GM10847 (cell line): ENCODE measurements around the gene STH.

Experiments used
- POLR2A ChIP-seq: IDR thresholded peaks from 2 replicates; pipeline ENCODE4 v1.6.1; 2011; ENCODE audit not compliant: insufficient read length; ENCODE audit errors: extremely low read depth

Gene STH

GRCh38 chr17:45993962-45994627, 5.0 kb upstream of the STH start:
- no peak for TF ChIP-seq POLR2A

- TF ChIP-seq POLR2A, result no peak
Observed at GRCh38 chr17:45994987-45995386, 4.1 kb upstream of the STH start.

DNA sequence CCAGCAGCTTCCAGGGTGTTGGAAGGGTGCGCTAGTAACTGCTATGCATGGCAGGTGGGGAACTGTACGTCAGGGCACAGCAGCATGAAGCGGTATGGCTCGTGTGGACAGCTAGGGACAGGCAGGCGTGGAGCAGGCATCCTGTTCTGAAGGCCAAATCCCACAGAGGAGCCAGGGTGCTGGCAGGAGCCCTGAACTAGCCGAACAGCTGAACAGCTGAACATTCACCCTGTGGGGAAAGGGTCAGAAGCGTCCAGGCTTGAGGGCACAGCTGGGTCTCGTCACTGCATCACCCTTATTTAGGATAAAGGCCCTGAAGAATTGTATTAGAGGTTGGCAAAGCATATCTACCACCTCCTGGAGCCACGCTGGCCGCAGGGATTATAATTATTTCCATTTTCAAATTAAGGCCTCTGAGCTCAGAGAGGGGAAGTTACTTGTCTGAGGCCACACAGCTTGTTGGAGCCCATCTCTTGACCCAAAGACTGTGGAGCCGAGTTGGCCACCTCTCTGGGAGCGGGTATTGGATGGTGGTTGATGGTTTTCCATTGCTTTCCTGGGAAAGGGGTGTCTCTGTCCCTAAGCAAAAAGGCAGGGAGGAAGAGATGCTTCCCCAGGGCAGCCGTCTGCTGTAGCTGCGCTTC, 3.3 kb upstream of the STH start:
- TF ChIP-seq POLR2A, result no peak

DNA sequence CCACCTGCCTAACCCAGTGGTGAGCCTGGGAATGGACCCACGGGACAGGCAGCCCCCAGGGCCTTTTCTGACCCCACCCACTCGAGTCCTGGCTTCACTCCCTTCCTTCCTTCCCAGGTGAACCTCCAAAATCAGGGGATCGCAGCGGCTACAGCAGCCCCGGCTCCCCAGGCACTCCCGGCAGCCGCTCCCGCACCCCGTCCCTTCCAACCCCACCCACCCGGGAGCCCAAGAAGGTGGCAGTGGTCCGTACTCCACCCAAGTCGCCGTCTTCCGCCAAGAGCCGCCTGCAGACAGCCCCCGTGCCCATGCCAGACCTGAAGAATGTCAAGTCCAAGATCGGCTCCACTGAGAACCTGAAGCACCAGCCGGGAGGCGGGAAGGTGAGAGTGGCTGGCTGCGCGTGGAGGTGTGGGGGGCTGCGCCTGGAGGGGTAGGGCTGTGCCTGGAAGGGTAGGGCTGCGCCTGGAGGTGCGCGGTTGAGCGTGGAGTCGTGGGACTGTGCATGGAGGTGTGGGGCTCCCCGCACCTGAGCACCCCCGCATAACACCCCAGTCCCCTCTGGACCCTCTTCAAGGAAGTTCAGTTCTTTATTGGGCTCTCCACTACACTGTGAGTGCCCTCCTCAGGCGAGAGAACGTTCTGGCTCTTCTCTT, 2.6 kb upstream of the STH start:
- TF ChIP-seq POLR2A, result no peak

DNA sequence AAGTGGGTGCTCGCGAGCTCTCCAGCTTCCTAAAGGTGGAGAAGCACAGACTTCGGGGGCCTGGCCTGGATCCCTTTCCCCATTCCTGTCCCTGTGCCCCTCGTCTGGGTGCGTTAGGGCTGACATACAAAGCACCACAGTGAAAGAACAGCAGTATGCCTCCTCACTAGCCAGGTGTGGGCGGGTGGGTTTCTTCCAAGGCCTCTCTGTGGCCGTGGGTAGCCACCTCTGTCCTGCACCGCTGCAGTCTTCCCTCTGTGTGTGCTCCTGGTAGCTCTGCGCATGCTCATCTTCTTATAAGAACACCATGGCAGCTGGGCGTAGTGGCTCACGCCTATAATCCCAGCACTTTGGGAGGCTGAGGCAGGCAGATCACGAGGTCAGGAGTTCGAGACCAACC, 1.9 kb upstream of the STH start:
- no peak for TF ChIP-seq POLR2A

- no peak for TF ChIP-seq POLR2A
Observed at GRCh38 chr17:45997624-45998023, 1.4 kb upstream of the STH start.

GRCh38 chr17:45999900-46000290, 845 bp downstream of the STH start:
- TF ChIP-seq POLR2A, result no peak

DNA sequence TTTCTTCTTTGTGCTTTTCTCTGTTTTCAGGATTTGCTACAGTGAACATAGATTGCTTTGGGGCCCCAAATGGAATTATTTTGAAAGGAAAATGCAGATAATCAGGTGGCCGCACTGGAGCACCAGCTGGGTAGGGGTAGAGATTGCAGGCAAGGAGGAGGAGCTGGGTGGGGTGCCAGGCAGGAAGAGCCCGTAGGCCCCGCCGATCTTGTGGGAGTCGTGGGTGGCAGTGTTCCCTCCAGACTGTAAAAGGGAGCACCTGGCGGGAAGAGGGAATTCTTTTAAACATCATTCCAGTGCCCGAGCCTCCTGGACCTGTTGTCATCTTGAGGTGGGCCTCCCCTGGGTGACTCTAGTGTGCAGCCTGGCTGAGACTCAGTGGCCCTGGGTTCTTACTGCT, 1.2 kb downstream of the STH start:
- TF ChIP-seq POLR2A, result no peak

DNA sequence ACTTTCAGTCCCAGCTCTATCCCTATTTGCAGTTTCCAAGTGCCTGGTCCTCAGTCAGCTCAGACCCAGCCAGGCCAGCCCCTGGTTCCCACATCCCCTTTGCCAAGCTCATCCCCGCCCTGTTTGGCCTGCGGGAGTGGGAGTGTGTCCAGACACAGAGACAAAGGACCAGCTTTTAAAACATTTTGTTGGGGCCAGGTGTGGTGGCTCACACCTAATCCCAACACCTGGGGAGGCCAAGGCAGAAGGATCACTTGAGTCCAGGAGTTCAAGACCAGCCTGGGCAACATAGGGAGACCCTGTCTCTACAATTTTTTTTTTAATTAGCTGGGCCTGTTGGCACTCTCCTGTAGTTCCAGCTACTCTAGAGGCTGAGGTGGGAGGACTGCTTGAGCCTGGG, 1.7 kb downstream of the STH start:
- TF ChIP-seq POLR2A, result no peak

- no peak for TF ChIP-seq POLR2A
Observed at GRCh38 chr17:46001390-46002310, 2.6 kb downstream of the STH start.

DNA sequence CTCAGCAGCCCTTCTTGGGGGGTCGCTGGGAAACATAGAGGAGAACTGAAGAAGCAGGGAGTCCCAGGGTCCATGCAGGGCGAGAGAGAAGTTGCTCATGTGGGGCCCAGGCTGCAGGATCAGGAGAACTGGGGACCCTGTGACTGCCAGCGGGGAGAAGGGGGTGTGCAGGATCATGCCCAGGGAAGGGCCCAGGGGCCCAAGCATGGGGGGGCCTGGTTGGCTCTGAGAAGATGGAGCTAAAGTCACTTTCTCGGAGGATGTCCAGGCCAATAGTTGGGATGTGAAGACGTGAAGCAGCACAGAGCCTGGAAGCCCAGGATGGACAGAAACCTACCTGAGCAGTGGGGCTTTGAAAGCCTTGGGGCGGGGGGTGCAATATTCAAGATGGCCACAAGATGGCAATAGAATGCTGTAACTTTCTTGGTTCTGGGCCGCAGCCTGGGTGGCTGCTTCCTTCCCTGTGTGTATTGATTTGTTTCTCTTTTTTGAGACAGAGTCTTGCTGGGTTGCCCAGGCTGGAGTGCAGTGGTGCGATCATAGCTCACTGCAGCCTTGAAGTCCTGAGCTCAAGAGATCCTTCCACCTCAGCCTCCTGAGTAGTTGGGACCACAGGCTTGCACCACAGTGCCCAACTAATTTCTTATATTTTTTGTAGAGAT, 3.4 kb downstream of the STH start:
- no peak for TF ChIP-seq POLR2A

DNA sequence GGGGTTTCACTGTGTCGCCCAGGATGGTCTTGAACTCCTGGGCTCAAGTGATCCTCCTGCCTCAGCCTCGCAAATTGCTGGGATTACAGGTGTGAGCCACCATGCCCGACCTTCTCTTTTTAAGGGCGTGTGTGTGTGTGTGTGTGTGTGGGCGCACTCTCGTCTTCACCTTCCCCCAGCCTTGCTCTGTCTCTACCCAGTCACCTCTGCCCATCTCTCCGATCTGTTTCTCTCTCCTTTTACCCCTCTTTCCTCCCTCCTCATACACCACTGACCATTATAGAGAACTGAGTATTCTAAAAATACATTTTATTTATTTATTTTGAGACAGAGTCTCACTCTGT, 3.9 kb downstream of the STH start:
- no peak for TF ChIP-seq POLR2A

DNA sequence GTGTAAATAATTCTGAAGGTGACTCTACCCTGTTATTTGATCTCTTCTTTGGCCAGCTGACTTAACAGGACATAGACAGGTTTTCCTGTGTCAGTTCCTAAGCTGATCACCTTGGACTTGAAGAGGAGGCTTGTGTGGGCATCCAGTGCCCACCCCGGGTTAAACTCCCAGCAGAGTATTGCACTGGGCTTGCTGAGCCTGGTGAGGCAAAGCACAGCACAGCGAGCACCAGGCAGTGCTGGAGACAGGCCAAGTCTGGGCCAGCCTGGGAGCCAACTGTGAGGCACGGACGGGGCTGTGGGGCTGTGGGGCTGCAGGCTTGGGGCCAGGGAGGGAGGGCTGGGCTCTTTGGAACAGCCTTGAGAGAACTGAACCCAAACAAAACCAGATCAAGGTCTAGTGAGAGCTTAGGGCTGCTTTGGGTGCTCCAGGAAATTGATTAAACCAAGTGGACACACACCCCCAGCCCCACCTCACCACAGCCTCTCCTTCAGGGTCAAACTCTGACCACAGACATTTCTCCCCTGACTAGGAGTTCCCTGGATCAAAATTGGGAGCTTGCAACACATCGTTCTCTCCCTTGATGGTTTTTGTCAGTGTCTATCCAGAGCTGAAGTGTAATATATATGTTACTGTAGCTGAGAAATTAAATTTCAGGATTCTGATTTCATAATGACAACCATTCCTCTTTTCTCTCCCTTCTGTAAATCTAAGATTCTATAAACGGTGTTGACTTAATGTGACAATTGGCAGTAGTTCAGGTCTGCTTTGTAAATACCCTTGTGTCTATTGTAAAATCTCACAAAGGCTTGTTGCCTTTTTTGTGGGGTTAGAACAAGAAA, 5.1 kb downstream of the STH start:
- no peak for TF ChIP-seq POLR2A

- TF ChIP-seq POLR2A, result no peak
Observed at GRCh38 chr17:46007461-46007965, 8.5 kb downstream of the STH start.

GRCh38 chr17:46008591-46008990, 9.5 kb downstream of the STH start:
- no peak for TF ChIP-seq POLR2A
